Adipocyte (in vitro differentiated cells): ENCODE data around the gene SNF8.
"Not testable (repeated sequence)": the region's sequence is repeated elsewhere in the genome, so short reads cannot be mapped to it uniquely, and the experiment has no call there.

ENCODE experiments used
- DNase-seq: peaks from one replicate; pipeline ENCODE4 v3.0.0-alpha.2; 2015; ENCODE audit warnings: low read depth
- H3K27me3 ChIP-seq: replicated peaks from 2 replicates; pipeline ENCODE4 v1.7.0; 2013; ENCODE audit warnings: mild to moderate bottlenecking, low read length, moderate library complexity; ENCODE audit not compliant: control insufficient read depth, insufficient read depth
- H3K36me3 ChIP-seq: 2 replicates; pipeline ENCODE4 v1.7.0; 2013; ENCODE audit warnings: low read length, mild to moderate bottlenecking, moderate library complexity; ENCODE audit not compliant: control insufficient read depth, insufficient read depth, severe bottlenecking
- H3K4me1 ChIP-seq: 2 replicates; pipeline ENCODE4 v1.7.0; 2013; ENCODE audit warnings: mild to moderate bottlenecking, low read length, moderate library complexity; ENCODE audit not compliant: control insufficient read depth, insufficient read depth
- H3K4me3 ChIP-seq: 2 replicates; pipeline ENCODE4 v1.7.0; 2013; ENCODE audit warnings: mild to moderate bottlenecking, low read length, moderate library complexity
- H3K9ac ChIP-seq: 2 replicates; pipeline ENCODE4 v1.7.0; 2013; ENCODE audit warnings: mild to moderate bottlenecking, low read length, moderate library complexity
- H3K9me3 ChIP-seq: 2 replicates; pipeline ENCODE4 v1.7.0; 2013; ENCODE audit warnings: mild to moderate bottlenecking, low read length, moderate library complexity; ENCODE audit not compliant: control insufficient read depth

SNF8 gene

GRCh38 chr17:48970865-48971687, 26.4 kb upstream of the SNF8 start:
- Histone ChIP-seq H3K4me3 (no peak overlapping the region), H3K4me1 (peaks cover 19% of the 10 kb centered on the region), H3K27me3 (no peaks in the 10 kb centered on the region), H3K9me3 (no peaks in the 10 kb centered on the region), H3K36me3 (no peaks in the 10 kb centered on the region), H3K9ac (no peak overlapping the region)
- no peak for DNase-seq

DNA sequence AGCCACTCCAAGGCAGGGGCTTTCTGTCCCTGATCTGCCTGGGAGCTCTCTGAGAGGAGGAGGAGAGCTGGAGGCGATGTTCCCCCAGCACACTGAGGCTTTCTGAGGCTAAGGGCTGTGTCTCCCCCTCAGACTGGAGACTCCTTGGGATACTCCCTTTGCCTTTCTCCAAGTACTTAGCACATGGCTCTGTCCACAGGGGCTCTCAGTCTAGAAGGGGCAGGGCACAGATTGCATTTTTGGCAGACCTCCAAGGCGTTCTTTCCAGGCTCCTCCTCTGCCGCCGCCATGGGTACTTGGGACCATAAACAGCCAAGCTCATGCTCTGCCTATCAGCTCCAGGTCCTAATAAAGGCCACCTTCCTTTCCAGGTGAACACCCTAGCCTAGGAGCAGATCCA, 25.6 kb upstream of the SNF8 start:
- Histone ChIP-seq H3K9me3 (no peaks in the 10 kb centered on the region), H3K9ac (no peak overlapping the region), H3K4me3 (no peak overlapping the region), H3K36me3 (no peaks in the 10 kb centered on the region), H3K4me1 (peaks cover 19% of the 10 kb centered on the region), H3K27me3 (no peaks in the 10 kb centered on the region)
- no peak for DNase-seq

- H3K36me3 ChIP-seq: no peaks in the 10 kb centered on the region
- no peaks in the 10 kb centered on the region for H3K9me3 ChIP-seq
- H3K27me3 ChIP-seq: no peaks in the 10 kb centered on the region
- DNase-seq: peak; percentile 59
- no peak overlapping the region for H3K9ac ChIP-seq
- H3K4me1 ChIP-seq: peaks cover 14% of the 10 kb centered on the region
- H3K4me3 ChIP-seq: peak overlapping the region; percentile 51
Observed at GRCh38 chr17:48961516-48962233, 17.0 kb upstream of the SNF8 start.

- H3K36me3 ChIP-seq: no peaks in the 10 kb centered on the region
- peaks cover 14% of the 10 kb centered on the region for H3K4me1 ChIP-seq
- H3K27me3 ChIP-seq: no peaks in the 10 kb centered on the region
- peak overlapping the region; percentile 51 for H3K4me3 ChIP-seq
- H3K9ac ChIP-seq: no peak overlapping the region
- no peaks in the 10 kb centered on the region for H3K9me3 ChIP-seq
- DNase-seq: peak; percentile 44
Observed at GRCh38 chr17:48960834-48961515, 16.3 kb upstream of the SNF8 start.

GRCh38 chr17:48954300-48954755, 9.7 kb upstream of the SNF8 start:
- Histone ChIP-seq H3K4me3 (no peak overlapping the region), H3K9me3 (no peaks in the 10 kb centered on the region), H3K27me3 (no peaks in the 10 kb centered on the region), H3K9ac (no peak overlapping the region), H3K36me3 (no peaks in the 10 kb centered on the region), H3K4me1 (no peaks in the 10 kb centered on the region)
- DNase-seq: peak; percentile 60

- Histone ChIP-seq H3K9ac (no peak overlapping the region), H3K9me3 (no peaks in the 10 kb centered on the region), H3K4me3 (no peak overlapping the region), H3K36me3 (no peaks in the 10 kb centered on the region), H3K27me3 (no peaks in the 10 kb centered on the region), H3K4me1 (no peaks in the 10 kb centered on the region)
- no peak for DNase-seq
Observed at GRCh38 chr17:48952904-48953303, 8.3 kb upstream of the SNF8 start.

DNA sequence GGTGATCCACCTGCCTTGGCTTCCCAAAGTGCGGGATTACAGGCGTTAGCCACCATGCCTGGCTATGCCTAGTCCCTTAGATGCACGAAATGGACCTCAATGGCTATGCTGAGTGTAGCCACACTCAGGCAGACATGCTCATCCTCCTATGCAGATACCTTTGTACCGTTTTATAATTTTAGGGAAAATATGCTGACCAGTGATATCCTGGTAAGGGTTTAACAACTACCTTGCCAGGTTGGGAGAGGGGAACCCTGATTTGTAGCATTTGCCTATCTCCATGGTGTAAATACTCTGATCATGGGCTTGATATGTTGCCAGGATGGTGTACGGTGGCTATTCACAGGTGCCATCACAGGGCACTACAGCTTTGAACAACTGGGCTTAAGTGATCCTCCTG, 6.9 kb upstream of the SNF8 start:
- no peaks in the 10 kb centered on the region for H3K27me3 ChIP-seq
- H3K9me3 ChIP-seq: no peaks in the 10 kb centered on the region

GRCh38 chr17:48945261-48945651, 614 bp upstream of the SNF8 start:
- peak overlapping the region; percentile 87 for H3K4me3 ChIP-seq
- not testable (repeated sequence) for DNase-seq, H3K9me3 ChIP-seq, H3K27me3 ChIP-seq
- H3K4me1 ChIP-seq: peaks cover 20% of the 10 kb centered on the region
- H3K9ac ChIP-seq: peak overlapping the region; percentile 92
- peaks cover 18% of the 10 kb centered on the region for H3K36me3 ChIP-seq

More for the DNA sequence above, 6.9 kb upstream of the SNF8 start:
- DNase-seq: no peak
- no peak overlapping the region for H3K4me3 ChIP-seq
- H3K4me1 ChIP-seq: no peaks in the 10 kb centered on the region
- H3K36me3 ChIP-seq: no peaks in the 10 kb centered on the region
- H3K9ac ChIP-seq: no peak overlapping the region

GRCh38 chr17:48933035-48933434, 11.6 kb downstream of the SNF8 start:
- Histone ChIP-seq H3K9ac (no peak overlapping the region), H3K4me1 (peaks cover 10% of the 10 kb centered on the region), H3K4me3 (no peak overlapping the region), H3K27me3 (no peaks in the 10 kb centered on the region), H3K9me3 (no peaks in the 10 kb centered on the region), H3K36me3 (peaks cover 95% of the 10 kb centered on the region)
- DNase-seq: no peak

GRCh38 chr17:48930435-48930873, 14.2 kb downstream of the SNF8 start:
- no peak for DNase-seq
- Histone ChIP-seq H3K9me3 (no peaks in the 10 kb centered on the region), H3K4me1 (peaks cover 10% of the 10 kb centered on the region), H3K4me3 (no peak overlapping the region), H3K9ac (no peak overlapping the region), H3K36me3 (peaks cover 97% of the 10 kb centered on the region), H3K27me3 (no peaks in the 10 kb centered on the region)

DNA sequence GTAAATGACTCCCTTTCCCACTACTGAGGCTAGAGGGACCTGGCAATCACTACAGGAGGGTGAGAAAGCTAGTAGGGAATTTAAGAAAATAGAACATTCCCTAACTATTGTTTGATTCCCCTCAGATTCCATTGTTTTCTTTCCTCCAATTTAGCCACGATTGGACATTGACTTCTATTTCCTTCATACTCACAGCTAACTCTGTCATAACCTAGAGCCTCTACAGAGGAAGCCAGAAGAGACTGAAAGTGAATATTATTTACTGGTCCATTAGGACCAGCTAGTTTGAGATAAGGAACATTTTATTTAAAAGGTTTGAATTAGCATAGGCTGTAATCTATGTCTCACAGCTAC, 14.9 kb downstream of the SNF8 start:
- peaks cover 100% of the 10 kb centered on the region for H3K36me3 ChIP-seq
- no peak overlapping the region for H3K9ac ChIP-seq
- H3K9me3 ChIP-seq: no peaks in the 10 kb centered on the region
- H3K27me3 ChIP-seq: no peaks in the 10 kb centered on the region
- H3K4me1 ChIP-seq: peaks cover 10% of the 10 kb centered on the region
- no peak overlapping the region for H3K4me3 ChIP-seq
- DNase-seq: no peak
